K562 (cell line): ENCODE results near the gene PRRT1. TPM values are rescaled to one million over a fixed set of nuclear protein-coding genes. Genes with fewer than 3 reads are reported as not detected.

Experiments
- ATAC-seq: fragments of 200-7000 bp; cut with Tn5 transposase; 3 replicates; pipeline ENCODE4 v1.9.1; 2020; ENCODE audit warnings: moderate library complexity
- BruUV-seq: library from RNA; stranded (reverse); fragments of 400-500 nt; replicated peaks from 2 replicates; lab custom pipeline; 2021; lab: Mats Ljungman, UMichigan
- CTCF ChIA-PET: fragments of 300-600 bp; formaldehyde crosslinking; extraction: SDS; loops from one replicate; lab custom pipeline; 2021; ENCODE audit warnings: low intra/inter-chr PET ratio; lab: Yijun Ruan, JAX
- POLR2A ChIA-PET: fragments of 300-600, 350-650 bp; sonication (Branson Sonifier 250); formaldehyde crosslinking; extraction: SDS; loops from one replicate; lab custom pipeline; 2021; ENCODE audit warnings: antibody characterized with exemption, inconsistent platforms; lab: Yijun Ruan, JAX
- DNase-seq, 4 experiments: peaks; one replicate each; pipeline versions ENCODE4 v3.0.0 to v3.0.0-alpha.2; 2011 to 2018; ENCODE audit warnings: low spot score in 3 of 4, mixed read lengths in 3 of 4; ENCODE audit errors: extremely low read depth in 1 of 4
- FAIRE-seq: peaks from 2 replicates; lab custom pipeline; 2011; peaks lifted over from hg19 to GRCh38; lab: Jason Lieb, UNC
- H2AFZ ChIP-seq: 2 replicates; pipeline ENCODE4 v1.6.0; 2011; ENCODE audit warnings: low read depth, low read length, control low read depth, inconsistent platforms
- H3K27ac ChIP-seq: fragments of 200-600 bp; 3 replicates; pipeline ENCODE4 v1.8.0; 2011; ENCODE audit warnings: low read depth, mild to moderate bottlenecking, control low read depth, inconsistent platforms, low read length, moderate library complexity, mixed read lengths; ENCODE audit errors: extremely low read depth
- H3K27me3 ChIP-seq, 2 experiments: fragments of 300-600 bp in 1 of 2; 2 replicates in 1 of 2; 3 replicates in 1 of 2; pipeline versions ENCODE4 v1.6.0 to v1.8.0; 2011; ENCODE audit warnings: inconsistent platforms in 2 of 2, low read length in 2 of 2, mild to moderate bottlenecking in 1 of 2, mixed read lengths in 1 of 2, moderate library complexity in 1 of 2; ENCODE audit not compliant: control insufficient read depth in 2 of 2, insufficient read depth in 2 of 2
- H3K36me3 ChIP-seq: fragments of 300-600 bp; 3 replicates; pipeline ENCODE4 v1.8.0; 2011; ENCODE audit warnings: mild to moderate bottlenecking, low read length, inconsistent platforms; ENCODE audit not compliant: control insufficient read depth, insufficient read depth
- H3K4me1 ChIP-seq, 2 experiments: fragments of 200-600 bp in 1 of 2; replicated peaks in 1 of 2; 2 replicates in 1 of 2; 3 replicates in 1 of 2; pipeline versions ENCODE4 v1.5.1 to v1.8.0; 2011; ENCODE audit warnings: inconsistent platforms in 2 of 2, low read length in 2 of 2, mild to moderate bottlenecking in 1 of 2, mixed read lengths in 1 of 2, moderate library complexity in 1 of 2; ENCODE audit not compliant: control insufficient read depth in 2 of 2, insufficient read depth in 2 of 2
- H3K4me2 ChIP-seq: 2 replicates; pipeline ENCODE4 v1.6.1; 2011; ENCODE audit warnings: low read length, control low read depth, inconsistent platforms, mixed read lengths; ENCODE audit not compliant: insufficient read depth
- H3K4me3 ChIP-seq: fragments of 200-600 bp; sonication (generic), shearing (Covaris generic); 2 replicates; pipeline ENCODE4 v1.5.1; 2016; ENCODE audit warnings: control low read depth, inconsistent platforms
- H3K79me2 ChIP-seq: fragments of 200-600 bp; 3 replicates; pipeline ENCODE4 v1.8.0; 2011; ENCODE audit warnings: low read length, inconsistent platforms; ENCODE audit not compliant: control insufficient read depth, insufficient read depth
- H3K9ac ChIP-seq, 2 experiments: 2 replicates each; pipeline versions ENCODE4 v1.6.0 to v1.6.1; 2011; ENCODE audit warnings: low read depth in 2 of 2, low read length in 2 of 2, control low read depth in 1 of 2, inconsistent platforms in 1 of 2, mild to moderate bottlenecking in 1 of 2, mixed read lengths in 1 of 2; ENCODE audit not compliant: insufficient read depth in 1 of 2
- H3K9me1 ChIP-seq: one replicate; pipeline ENCODE4 v1.6.0; 2011; ENCODE audit warnings: inconsistent platforms, mild to moderate bottlenecking, low read length, moderate library complexity; ENCODE audit not compliant: control insufficient read depth, insufficient read depth
- H3K9me3 ChIP-seq: replicated peaks from 2 replicates; pipeline ENCODE4 v1.5.1; 2011; ENCODE audit warnings: low read depth, low read length, inconsistent platforms; ENCODE audit not compliant: control insufficient read depth, insufficient read depth
- H4K20me1 ChIP-seq: replicated peaks from 2 replicates; pipeline ENCODE4 v1.6.1; 2011; ENCODE audit warnings: low read length, inconsistent platforms, mixed read lengths; ENCODE audit not compliant: control insufficient read depth, insufficient read depth
- BRF1 ChIP-seq: IDR thresholded peaks from 3 replicates; pipeline ENCODE4 v1.6.1; 2011; ENCODE audit warnings: borderline replicate concordance, mild to moderate bottlenecking; ENCODE audit not compliant: insufficient read length; ENCODE audit errors: extremely low read depth
- CXXC5 ChIP-seq: fragments of 250-450 bp; sonication (Bioruptor Pico); IDR thresholded peaks from 2 replicates; pipeline ENCODE4 v1.8.0; 2022; ENCODE audit warnings: inconsistent platforms, mild to moderate bottlenecking, moderate library complexity
- E2F3 ChIP-seq: fragments of 250-450 bp; sonication (Bioruptor Pico); IDR thresholded peaks from 2 replicates; pipeline ENCODE4 v1.4.0; 2020; ENCODE audit warnings: mild to moderate bottlenecking
- ETV1 ChIP-seq: fragments of 450-650 bp; conservative IDR thresholded peaks from 2 replicates; pipeline ENCODE4 v1.6.1; 2016; ENCODE audit warnings: missing genetic modification characterization, control low read depth, low read depth, missing compliant biosample characterization
- HNRNPLL ChIP-seq: fragments of 200-400 bp; formaldehyde crosslinking; IDR thresholded peaks from 2 replicates; pipeline ENCODE4 v1.6.1; 2017; ENCODE audit warnings: low read length, low read depth, mild to moderate bottlenecking; ENCODE audit not compliant: poor library complexity, severe bottlenecking
- HNRNPUL1 ChIP-seq: fragments of 200-400 bp; formaldehyde crosslinking; IDR thresholded peaks from 2 replicates; pipeline ENCODE4 v1.6.1; 2017; ENCODE audit warnings: low read length
- MTA3 ChIP-seq: fragments of 450-650 bp; formaldehyde crosslinking; IDR thresholded peaks from 2 replicates; pipeline ENCODE4 v1.6.1; 2017; ENCODE audit warnings: mild to moderate bottlenecking, borderline replicate concordance
- NFYB ChIP-seq: IDR thresholded peaks from 2 replicates; pipeline ENCODE4 v1.6.1; 2011; ENCODE audit warnings: mild to moderate bottlenecking, moderate library complexity; ENCODE audit not compliant: insufficient read length; ENCODE audit errors: extremely low read depth
- PYGO2 ChIP-seq: fragments of 450-650 bp; IDR thresholded peaks from 2 replicates; pipeline ENCODE4 v1.6.1; 2016; ENCODE audit warnings: mild to moderate bottlenecking, missing genetic modification characterization, moderate library complexity, missing compliant biosample characterization
- RBFOX2 ChIP-seq: fragments of 200-400 bp; formaldehyde crosslinking; IDR thresholded peaks from 2 replicates; pipeline ENCODE4 v1.6.1; 2017; ENCODE audit warnings: low read depth, mild to moderate bottlenecking, low read length, moderate library complexity
- TEAD1 ChIP-seq, 2 experiments: fragments of 450-650 bp in 1 of 2; sonication (generic) in 1 of 2; formaldehyde crosslinking; IDR thresholded peaks; 2 replicates each; pipeline versions ENCODE4 v1.4.0 to v1.8.0; 2020 to 2022; ENCODE audit warnings: mild to moderate bottlenecking in 2 of 2, missing genetic modification reagents in 1 of 2
- THRB ChIP-seq: fragments of 450-650 bp; formaldehyde crosslinking; conservative IDR thresholded peaks from 2 replicates; pipeline ENCODE4 v1.4.0; 2022; ENCODE audit warnings: mild to moderate bottlenecking, missing genetic modification characterization
- ZNF57 ChIP-seq: fragments of 450-650 bp; formaldehyde crosslinking; IDR thresholded peaks from 2 replicates; pipeline ENCODE4 v1.4.0; 2020; ENCODE audit warnings: mild to moderate bottlenecking, moderate library complexity
- ZNF766 ChIP-seq: fragments of 200-800 bp; sonication (Bioruptor generic); conservative IDR thresholded peaks from 2 replicates; pipeline ENCODE4 v1.6.1; 2016; ENCODE audit warnings: missing genetic modification characterization, missing compliant biosample characterization
- WGBS: fragments of 100-300 bp; shearing (Covaris generic); methylation state at CpG from one replicate; pipeline ENCODE4 v1.1.6; 2016; ENCODE audit warnings: low coverage, mixed read lengths; ENCODE audit not compliant: insufficient coverage; ENCODE audit errors: missing lambda C conversion rate; 5-methylcytosine and 5-hydroxymethylcytosine counted together
- in situ Hi-C: fragments of 300-500 bp; cut with MboI; formaldehyde crosslinking; loops from 4 replicates; pipeline ENCODE4 v1.15.0; 2018; ENCODE audit warnings: inconsistent platforms, mixed read lengths
- intact Hi-C: fragments of 100-400 bp; cut with micrococcal nuclease; formaldehyde crosslinking; loops from 2 replicates; pipeline ENCODE4 v1.14.2; 2022
- polyA plus RNA-seq, 8 experiments: library from polyadenylated mRNA; depleted of rRNA in 4 of 8; stranded (reverse) in 5 of 8; unstranded in 3 of 8; fragments of >200 nt; fragmentation: Nextera tagmentation in 2 of 8; fragmentation: Illumina TruSeq in 1 of 8; extraction: Ambion mirVana in 2 of 8; extraction: Trizol in 1 of 8; gene quantifications; 2 replicates each; pipeline versions ENCODE4 v1.2.1 to v1.2.3, GENCODE V29; 2011 to 2014; ENCODE audit warnings: inconsistent platforms in 1 of 8, missing spikeins in 1 of 8
- total RNA-seq, 7 experiments: library from RNA; depleted of rRNA in 6 of 7; stranded (reverse); fragments of >200 nt in 6 of 7; fragmentation: Illumina TruSeq in 2 of 7; extraction: Trizol in 2 of 7; gene quantifications; 2 replicates each; pipeline versions ENCODE4 v1.2.1 to v1.2.3, GENCODE V29; 2011 to 2021; ENCODE audit warnings: low replicate concordance in 1 of 7
- TF ChIP-seq, protein P1 (sequence below): sonication (generic); formaldehyde crosslinking; IDR thresholded peaks from 2 replicates; pipeline ENCODE4 v1.8.1; 2023; ENCODE audit warnings: mild to moderate bottlenecking, missing genetic modification reagents

PRRT1 gene
- total and polyA plus RNA-seq, 9 of the 15 experiments (the other 6 are each of a cell fraction or from before 2014, with no cell fraction given): 0.14 to 3.5 (median 0.41) TPM

DNA sequence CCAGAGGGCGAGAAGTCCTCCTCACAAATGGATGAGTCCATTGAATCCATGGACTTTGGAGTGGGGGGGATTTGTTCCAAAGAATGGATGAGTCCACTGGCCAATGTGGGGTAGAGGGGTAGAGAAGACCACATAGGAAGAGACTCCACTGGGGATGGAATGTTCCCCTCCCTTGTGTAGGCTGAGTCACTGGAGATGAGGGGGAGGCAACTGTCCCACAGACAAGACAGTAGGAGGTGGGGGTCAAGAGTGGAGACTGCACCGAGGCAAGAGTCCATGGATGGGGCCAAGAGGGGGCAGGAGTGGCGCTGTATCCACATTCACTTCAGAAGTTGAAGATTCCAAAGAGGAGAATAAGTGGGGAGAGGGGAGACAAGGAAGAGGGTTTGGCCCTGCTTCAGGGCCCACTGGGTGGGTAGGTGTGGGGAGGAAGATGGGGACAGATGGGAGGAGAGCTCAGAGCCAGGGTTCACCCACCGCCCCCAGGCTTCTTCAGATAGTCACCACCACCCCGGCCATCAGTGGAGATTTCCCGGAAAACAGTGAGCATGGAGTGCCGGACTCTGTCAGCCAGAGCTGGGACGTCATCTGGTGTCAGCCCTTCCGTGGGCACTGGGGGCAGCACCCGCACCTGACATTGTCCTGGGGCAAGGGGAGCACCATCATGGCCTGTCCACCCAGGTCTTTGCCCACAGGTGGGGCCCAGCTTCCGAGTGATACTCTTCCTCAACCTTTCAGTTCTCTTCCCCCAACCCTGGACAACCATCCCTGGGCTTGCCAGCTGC is 17.3 kb upstream of the PRRT1 start:
- peak; percentile 82 for FAIRE-seq
- POLR2A ChIA-PET: interaction anchor here (1.1 to 2.2 kb wide), 5 partner anchors 8 to 201 kb away, joined by 4 to 25 read pairs (median 5); partner anchors contain the start of genes AGPAT1 and FKBPL
- Histone ChIP-seq H3K4me3 (no peak overlapping the region), H3K79me2 (peaks cover 19% of the 10 kb centered on the region), H3K4me1 (peaks cover 51 to 57% of the 10 kb centered on the region in 2 experiments), H2AFZ (no peak overlapping the region), H3K9me3 (no peaks in the 10 kb centered on the region), H3K4me2 (peak overlapping the region; percentile 65), H4K20me1 (no peaks in the 10 kb centered on the region), H3K9me1 (no peaks in the 10 kb centered on the region), H3K36me3 (peaks cover 67% of the 10 kb centered on the region), H3K27ac (peak overlapping the region; percentile 83), H3K27me3 (no peaks in the 10 kb centered on the region), H3K9ac (peak overlapping the region; percentile 27 to 65)
- BruUV-seq: no TSS peak
- 42% methylated on average over 11 of the region's 11 CpGs for WGBS
- in situ Hi-C loops: no loop called here
- intact Hi-C loops: loop anchor here (2.0 to 5.0 kb wide), 2 partner anchors 26 to 52 kb away; no protein-coding TSS in a partner anchor
- CTCF ChIA-PET: no interaction called here
- peak; percentile 76 to 82 (median 78) for DNase-seq
- peak; percentile 73 for ATAC-seq
- TF ChIP-seq E2F3 (CRISPR knock-in tag) (no peak), CXXC5 (CRISPR knock-in tag) (0 out of 2 replicates have a peak, but pooled peaks have one; percentile 22), HNRNPUL1 (no peak), BRF1 (no peak), RBFOX2 (peak; percentile 60), THRB (CRISPR knock-in tag) (peak; percentile 80; the same call in 1 of the 2 replicates), ETV1 (tag) (no peak), MTA3 (0 out of 2 replicates have a peak, but pooled peaks have one; percentile 20), ZNF57 (CRISPR knock-in tag) (0 out of 2 replicates have a peak, but pooled peaks have one; percentile 9), NFYB (no peak), TEAD1 (CRISPR knock-in tag; IDR thresholded peaks at IDR 0.05) (peak in 1 of 2 experiments; percentile 26; a peak in 1 of 4 replicates), HNRNPLL (no peak), PYGO2 (tag) (no peak), ZNF766 (CRISPR knock-in tag) (no peak)
- TF ChIP-seq, protein P1, sequence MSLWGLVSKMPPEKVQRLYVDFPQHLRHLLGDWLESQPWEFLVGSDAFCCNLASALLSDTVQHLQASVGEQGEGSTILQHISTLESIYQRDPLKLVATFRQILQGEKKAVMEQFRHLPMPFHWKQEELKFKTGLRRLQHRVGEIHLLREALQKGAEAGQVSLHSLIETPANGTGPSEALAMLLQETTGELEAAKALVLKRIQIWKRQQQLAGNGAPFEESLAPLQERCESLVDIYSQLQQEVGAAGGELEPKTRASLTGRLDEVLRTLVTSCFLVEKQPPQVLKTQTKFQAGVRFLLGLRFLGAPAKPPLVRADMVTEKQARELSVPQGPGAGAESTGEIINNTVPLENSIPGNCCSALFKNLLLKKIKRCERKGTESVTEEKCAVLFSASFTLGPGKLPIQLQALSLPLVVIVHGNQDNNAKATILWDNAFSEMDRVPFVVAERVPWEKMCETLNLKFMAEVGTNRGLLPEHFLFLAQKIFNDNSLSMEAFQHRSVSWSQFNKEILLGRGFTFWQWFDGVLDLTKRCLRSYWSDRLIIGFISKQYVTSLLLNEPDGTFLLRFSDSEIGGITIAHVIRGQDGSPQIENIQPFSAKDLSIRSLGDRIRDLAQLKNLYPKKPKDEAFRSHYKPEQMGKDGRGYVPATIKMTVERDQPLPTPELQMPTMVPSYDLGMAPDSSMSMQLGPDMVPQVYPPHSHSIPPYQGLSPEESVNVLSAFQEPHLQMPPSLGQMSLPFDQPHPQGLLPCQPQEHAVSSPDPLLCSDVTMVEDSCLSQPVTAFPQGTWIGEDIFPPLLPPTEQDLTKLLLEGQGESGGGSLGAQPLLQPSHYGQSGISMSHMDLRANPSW: no peak
